Loucy (cell line): ENCODE data around the gene NARF.

Source experiments
- H2AFZ ChIP-seq: fragments of 200-600 bp; sonication (generic); 2 replicates; pipeline ENCODE4 v1.6.0; 2016; ENCODE audit warnings: antibody characterized with exemption, mild to moderate bottlenecking, low read length, moderate library complexity
- H3F3A ChIP-seq: fragments of 200-600 bp; 2 replicates; pipeline ENCODE4 v1.6.0; 2016; ENCODE audit warnings: antibody characterized with exemption, low read depth, mild to moderate bottlenecking
- H3K27me3 ChIP-seq: fragments of 200-600 bp; sonication (generic); 2 replicates; pipeline ENCODE4 v1.6.1; 2014; ENCODE audit warnings: low read length, mild to moderate bottlenecking; ENCODE audit not compliant: insufficient read depth, poor library complexity, severe bottlenecking
- H3K36me3 ChIP-seq: fragments of 200-600 bp; sonication (generic); 2 replicates; pipeline ENCODE4 v1.6.1; 2016; ENCODE audit warnings: low read length; ENCODE audit not compliant: insufficient read depth
- H3K4me1 ChIP-seq: fragments of 200-600 bp; sonication (generic); 2 replicates; pipeline ENCODE4 v1.5.1; 2014; ENCODE audit warnings: low read length, mild to moderate bottlenecking; ENCODE audit not compliant: insufficient read depth, poor library complexity, severe bottlenecking
- H3K4me2 ChIP-seq: fragments of 200-600 bp; sonication (generic); 2 replicates; pipeline ENCODE4 v1.6.0; 2014; ENCODE audit warnings: antibody characterized with exemption, low read length, low read depth, mild to moderate bottlenecking; ENCODE audit not compliant: poor library complexity, severe bottlenecking
- H3K4me3 ChIP-seq: fragments of 200-600 bp; sonication (generic); 2 replicates; pipeline ENCODE4 v1.5.1; 2014; ENCODE audit warnings: low read length, mild to moderate bottlenecking, mixed read lengths; ENCODE audit not compliant: poor library complexity, severe bottlenecking
- H3K79me2 ChIP-seq: fragments of 200-600 bp; sonication (generic); 2 replicates; pipeline ENCODE4 v1.6.1; 2014; ENCODE audit warnings: low read length; ENCODE audit not compliant: insufficient read depth
- H3K9ac ChIP-seq: fragments of 200-600 bp; sonication (generic); 2 replicates; pipeline ENCODE4 v1.6.0; 2014; ENCODE audit warnings: mild to moderate bottlenecking, low read depth, low read length, moderate library complexity; ENCODE audit not compliant: poor library complexity, severe bottlenecking
- H3K9me2 ChIP-seq: fragments of 200-600 bp; sonication (generic); replicated peaks from 2 replicates; pipeline ENCODE4 v1.6.1; 2016; ENCODE audit warnings: low read depth, low read length, mixed read lengths
- H3K9me3 ChIP-seq: fragments of 200-600 bp; sonication (generic); 2 replicates; pipeline ENCODE4 v1.6.1; 2014; ENCODE audit warnings: mild to moderate bottlenecking, antibody characterized with exemption, low read length, low read depth; ENCODE audit not compliant: insufficient read depth
- H4K20me1 ChIP-seq: fragments of 200-600 bp; sonication (generic); 2 replicates; pipeline ENCODE4 v1.6.0; 2014; ENCODE audit warnings: antibody characterized with exemption, low read length, mild to moderate bottlenecking; ENCODE audit not compliant: insufficient read depth, poor library complexity, severe bottlenecking
- EZH2phosphoT487 ChIP-seq: fragments of 200-600 bp; IDR thresholded peaks from 2 replicates; pipeline ENCODE4 v1.6.1; 2018; ENCODE audit warnings: antibody characterized with exemption, mild to moderate bottlenecking, moderate library complexity, borderline replicate concordance
- TF ChIP-seq, protein P1 (sequence below): fragments of 200-600 bp; sonication (generic); conservative IDR thresholded peaks from 2 replicates; pipeline ENCODE4 v1.5.1; 2014; ENCODE audit warnings: mild to moderate bottlenecking, antibody characterized with exemption, low read length

NARF gene

DNA sequence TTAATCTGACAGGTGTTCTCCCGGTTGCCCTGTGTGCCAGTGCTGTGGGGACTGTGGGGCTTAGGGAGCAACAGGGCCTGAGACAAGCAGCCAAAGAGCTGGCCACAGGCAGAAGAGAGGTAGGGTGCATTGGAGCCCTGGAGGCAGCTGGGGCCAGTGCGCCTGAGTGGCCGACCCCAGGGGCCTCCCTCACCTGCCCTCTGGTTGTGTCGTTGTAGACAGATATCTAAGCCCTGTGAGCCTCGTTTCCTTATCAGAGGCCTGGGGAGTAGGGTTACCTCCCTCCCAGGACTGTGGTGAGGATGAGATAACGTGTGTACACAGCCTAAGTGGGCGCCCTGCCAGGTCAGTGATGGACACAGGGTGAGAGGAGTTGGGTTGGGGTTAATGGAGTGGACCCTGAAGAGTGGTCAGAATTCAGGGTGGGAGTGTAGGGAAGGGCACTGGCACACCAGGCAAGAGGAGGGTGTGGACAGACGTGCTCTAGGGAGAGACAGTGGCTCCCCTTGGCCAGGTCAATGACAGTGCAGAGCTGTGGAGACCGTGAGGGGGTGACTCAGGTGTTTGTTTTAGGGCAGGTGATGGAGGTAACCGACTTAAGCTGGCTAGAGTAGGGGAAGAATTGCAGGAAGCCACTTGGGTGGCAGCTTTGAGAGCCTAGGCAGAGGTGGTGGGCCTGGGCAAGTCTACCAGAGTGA lies 3.4 kb downstream of the NARF start:
- Histone ChIP-seq H3K4me2 (peak overlapping the region; percentile 53), H3K4me3 (peak overlapping the region; percentile 25), H3F3A (peaks cover 3% of the 10 kb centered on the region; the same call in 1 of the 2 replicates), H2AFZ (no peak overlapping the region), H3K79me2 (peaks cover 77% of the 10 kb centered on the region), H3K36me3 (peaks cover 63% of the 10 kb centered on the region; the same call in 1 of the 2 replicates), H3K4me1 (peaks cover 32% of the 10 kb centered on the region), H3K9ac (peak overlapping the region; percentile 15), H4K20me1 (peaks cover 59% of the 10 kb centered on the region), H3K9me2 (no peaks in the 10 kb centered on the region), H3K9me3 (no peaks in the 10 kb centered on the region), H3K27me3 (no peaks in the 10 kb centered on the region)
- no peak for TF ChIP-seq EZH2phosphoT487
- TF ChIP-seq, protein P1, sequence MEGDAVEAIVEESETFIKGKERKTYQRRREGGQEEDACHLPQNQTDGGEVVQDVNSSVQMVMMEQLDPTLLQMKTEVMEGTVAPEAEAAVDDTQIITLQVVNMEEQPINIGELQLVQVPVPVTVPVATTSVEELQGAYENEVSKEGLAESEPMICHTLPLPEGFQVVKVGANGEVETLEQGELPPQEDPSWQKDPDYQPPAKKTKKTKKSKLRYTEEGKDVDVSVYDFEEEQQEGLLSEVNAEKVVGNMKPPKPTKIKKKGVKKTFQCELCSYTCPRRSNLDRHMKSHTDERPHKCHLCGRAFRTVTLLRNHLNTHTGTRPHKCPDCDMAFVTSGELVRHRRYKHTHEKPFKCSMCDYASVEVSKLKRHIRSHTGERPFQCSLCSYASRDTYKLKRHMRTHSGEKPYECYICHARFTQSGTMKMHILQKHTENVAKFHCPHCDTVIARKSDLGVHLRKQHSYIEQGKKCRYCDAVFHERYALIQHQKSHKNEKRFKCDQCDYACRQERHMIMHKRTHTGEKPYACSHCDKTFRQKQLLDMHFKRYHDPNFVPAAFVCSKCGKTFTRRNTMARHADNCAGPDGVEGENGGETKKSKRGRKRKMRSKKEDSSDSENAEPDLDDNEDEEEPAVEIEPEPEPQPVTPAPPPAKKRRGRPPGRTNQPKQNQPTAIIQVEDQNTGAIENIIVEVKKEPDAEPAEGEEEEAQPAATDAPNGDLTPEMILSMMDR = no peak

- peaks cover 71% of the 10 kb centered on the region; the same call in 1 of the 2 replicates for H3K36me3 ChIP-seq
- no peaks in the 10 kb centered on the region for H3K27me3 ChIP-seq
- H3K4me3 ChIP-seq = no peak overlapping the region
- H3K4me1 ChIP-seq = peaks cover 24% of the 10 kb centered on the region
- no peak overlapping the region for H3K9ac ChIP-seq
- no peaks in the 10 kb centered on the region for H3K9me3 ChIP-seq
- no peaks in the 10 kb centered on the region for H3K9me2 ChIP-seq
- TF ChIP-seq, protein P1 = no peak
- no peak for TF ChIP-seq EZH2phosphoT487
- H3K4me2 ChIP-seq = peak overlapping the region; percentile 23
- no peak overlapping the region for H2AFZ ChIP-seq
- peaks cover 59% of the 10 kb centered on the region for H4K20me1 ChIP-seq
- H3K79me2 ChIP-seq = peaks cover 76% of the 10 kb centered on the region
- no peaks in the 10 kb centered on the region for H3F3A ChIP-seq
Observed at GRCh38 chr17:82463391-82463790, 4.8 kb downstream of the NARF start.

- Histone ChIP-seq H3K27me3 (no peaks in the 10 kb centered on the region), H3K36me3 (peaks cover 78% of the 10 kb centered on the region; the same call in 1 of the 2 replicates), H3K4me3 (no peak overlapping the region), H2AFZ (no peak overlapping the region), H3K9ac (no peak overlapping the region), H3K4me1 (peaks cover 24% of the 10 kb centered on the region), H3F3A (no peaks in the 10 kb centered on the region), H3K79me2 (peaks cover 78% of the 10 kb centered on the region), H3K4me2 (peak overlapping the region; percentile 23), H3K9me2 (no peaks in the 10 kb centered on the region), H4K20me1 (peaks cover 55% of the 10 kb centered on the region), H3K9me3 (no peaks in the 10 kb centered on the region)
- TF ChIP-seq EZH2phosphoT487 = no peak
- TF ChIP-seq, protein P1 = no peak
Observed at GRCh38 chr17:82463925-82464566, 5.5 kb downstream of the NARF start.
